ENCODE results near the gene CLDN9. TPM values are rescaled to one million over a fixed set of nuclear protein-coding genes. Genes with fewer than 3 reads are reported as not detected.
A peak's percentile ranks its signal among the peaks of the same experiment; 100 is the strongest.

Gene CLDN9
- polyA plus RNA-seq, 1 donor = 2.0 TPM

DNA sequence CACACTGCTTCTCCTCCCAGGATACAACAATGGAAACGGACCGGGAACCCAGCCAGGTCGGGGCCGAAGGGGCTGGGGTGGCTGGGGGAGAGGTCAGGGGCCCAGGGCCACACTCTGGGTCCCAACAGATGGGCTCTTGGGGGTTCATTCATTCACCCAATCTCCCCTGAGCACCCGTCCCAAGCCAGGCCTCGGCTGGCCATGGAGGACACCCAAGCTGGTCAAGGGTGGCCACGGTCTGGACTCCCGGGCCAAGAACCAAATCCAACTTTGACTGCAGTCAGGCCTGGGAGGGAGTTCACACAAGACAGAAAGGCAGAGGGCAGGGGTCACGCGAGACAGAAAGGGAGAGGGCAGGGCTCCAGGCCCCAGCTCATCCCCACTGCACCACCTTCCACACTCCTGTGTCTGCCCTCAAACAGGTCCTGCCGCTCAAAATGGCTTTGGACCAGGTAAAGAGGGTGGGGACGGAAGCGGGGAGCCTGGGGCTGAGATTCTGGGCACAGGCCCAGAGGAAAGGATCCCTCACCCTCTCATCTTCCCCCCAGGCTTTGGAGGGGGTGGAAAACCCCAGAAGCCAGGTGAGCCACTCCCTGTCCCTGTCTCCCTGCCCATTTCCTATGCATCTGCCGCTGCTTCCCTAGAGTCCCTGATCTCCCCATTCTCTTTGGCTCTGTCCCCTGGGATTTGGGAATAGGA is 20.2 kb upstream of the CLDN9 start:
- no peak for DNase-seq

GRCh38 chr16:2996298-2996697 is 16.4 kb upstream of the CLDN9 start:
- no peak for DNase-seq

- DNase-seq = no peak
These were observed 12.8 kb upstream of the CLDN9 start for GRCh38 chr16:2999929-3000328.

- no peak for DNase-seq
These were observed 12.2 kb upstream of the CLDN9 start for GRCh38 chr16:3000540-3000939.

GRCh38 chr16:3001316-3001715 is 11.4 kb upstream of the CLDN9 start:
- DNase-seq = no peak

DNA sequence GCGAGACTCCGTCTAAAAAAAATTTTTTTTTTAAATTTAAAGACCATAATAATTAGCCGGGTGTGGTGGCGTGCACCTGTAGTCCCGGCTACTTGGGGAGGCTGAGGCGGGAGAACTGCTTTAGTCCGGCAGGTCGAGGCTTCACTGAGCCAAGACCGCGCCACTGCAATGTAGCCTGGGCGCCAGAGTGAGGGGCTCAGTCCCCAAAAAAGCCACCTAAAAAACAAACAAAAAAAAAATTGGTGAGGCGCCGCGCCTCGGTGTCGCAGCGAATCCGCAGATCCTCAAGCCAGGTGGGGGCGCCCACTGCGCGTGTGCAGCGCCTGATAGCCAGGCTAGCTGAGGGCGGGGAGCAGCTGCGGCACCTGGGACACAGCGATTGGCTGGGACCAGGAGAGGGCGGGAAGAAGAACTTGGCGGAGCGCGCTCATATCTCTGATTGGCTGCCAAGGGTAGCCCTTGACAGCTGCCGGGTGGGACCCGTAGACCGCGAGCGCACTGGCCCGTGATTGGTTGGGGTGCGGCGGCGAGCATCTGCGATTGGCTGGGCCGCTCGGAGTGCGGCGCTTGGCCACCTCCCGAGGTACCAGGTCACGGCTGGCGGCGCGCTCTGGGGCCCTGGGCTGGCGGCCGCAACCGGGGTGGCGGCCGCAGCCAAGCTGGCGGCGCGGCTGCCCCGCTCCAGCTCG is 9.0 kb upstream of the CLDN9 start:
- peak; percentile 96 for DNase-seq

- no peak for DNase-seq
These were observed 8.4 kb upstream of the CLDN9 start for GRCh38 chr16:3004319-3004718.

DNA sequence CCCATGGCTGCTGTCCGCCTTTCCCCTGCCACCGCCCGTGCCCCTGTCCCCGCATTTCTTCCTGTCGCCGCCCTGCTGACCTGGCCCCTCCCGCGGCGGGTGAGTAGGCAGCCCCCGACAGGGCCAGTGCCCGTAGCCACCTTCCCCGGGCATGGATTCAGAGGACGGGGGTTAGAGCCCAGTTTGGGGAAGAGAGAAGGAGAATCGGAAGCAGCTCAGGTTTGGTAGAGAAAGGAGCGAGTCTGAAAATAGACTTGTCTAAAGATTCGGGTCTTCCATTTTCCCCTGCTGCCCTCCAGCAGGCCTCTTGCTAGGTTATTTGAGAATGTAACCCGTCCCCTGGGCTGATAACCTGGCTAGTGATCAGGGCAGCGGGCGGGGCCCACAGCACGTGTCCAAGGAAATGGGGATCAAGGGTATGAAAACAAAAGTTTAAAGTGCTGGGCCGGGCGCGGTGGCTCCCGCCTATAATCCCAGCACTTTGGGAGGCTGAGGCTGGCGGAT is 7.9 kb upstream of the CLDN9 start:
- no peak for DNase-seq

DNA sequence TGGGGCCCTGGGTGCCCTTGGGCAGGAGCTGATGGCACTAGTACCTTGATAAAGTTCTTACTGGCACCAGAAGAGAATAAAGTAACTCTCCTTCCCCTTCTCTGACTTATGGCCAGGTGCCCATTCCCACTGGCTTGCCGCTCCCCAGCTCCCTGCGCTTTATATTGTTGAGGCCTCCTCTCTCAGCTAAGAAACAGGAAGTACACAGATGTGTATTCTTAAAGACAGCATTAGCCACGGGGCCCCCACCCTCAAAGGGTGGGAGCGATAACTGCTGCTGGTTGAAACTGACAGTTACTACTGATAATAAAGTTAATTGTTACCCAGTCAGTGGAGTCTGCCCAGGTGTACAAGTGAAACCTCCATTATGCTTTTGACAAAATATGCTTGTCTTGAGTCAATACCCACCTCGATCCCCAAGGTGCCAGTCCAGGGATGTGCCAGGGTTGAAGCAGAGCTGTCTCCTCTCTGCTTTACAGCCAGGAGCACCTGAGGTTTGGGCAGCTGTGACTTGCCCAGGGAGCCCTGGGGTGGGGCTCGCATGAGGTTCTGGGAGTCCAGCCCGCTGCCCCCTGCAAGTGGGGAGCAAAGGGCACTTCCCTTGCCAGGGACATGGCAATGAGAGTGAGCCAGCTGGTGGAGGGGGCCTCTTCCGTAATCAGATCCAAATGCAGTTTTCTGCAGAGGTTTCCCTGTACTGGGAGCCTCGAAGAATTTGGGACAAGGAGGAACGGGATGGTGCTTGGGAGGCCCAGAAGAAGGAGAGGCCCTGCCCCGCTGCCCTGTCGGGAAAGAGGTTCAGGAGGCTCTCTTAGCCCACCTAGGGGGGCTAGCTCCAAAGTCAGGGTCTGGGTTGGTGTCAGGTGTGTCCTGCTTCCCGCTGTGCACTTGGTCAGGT is 5.4 kb upstream of the CLDN9 start:
- DNase-seq = no peak

DNA sequence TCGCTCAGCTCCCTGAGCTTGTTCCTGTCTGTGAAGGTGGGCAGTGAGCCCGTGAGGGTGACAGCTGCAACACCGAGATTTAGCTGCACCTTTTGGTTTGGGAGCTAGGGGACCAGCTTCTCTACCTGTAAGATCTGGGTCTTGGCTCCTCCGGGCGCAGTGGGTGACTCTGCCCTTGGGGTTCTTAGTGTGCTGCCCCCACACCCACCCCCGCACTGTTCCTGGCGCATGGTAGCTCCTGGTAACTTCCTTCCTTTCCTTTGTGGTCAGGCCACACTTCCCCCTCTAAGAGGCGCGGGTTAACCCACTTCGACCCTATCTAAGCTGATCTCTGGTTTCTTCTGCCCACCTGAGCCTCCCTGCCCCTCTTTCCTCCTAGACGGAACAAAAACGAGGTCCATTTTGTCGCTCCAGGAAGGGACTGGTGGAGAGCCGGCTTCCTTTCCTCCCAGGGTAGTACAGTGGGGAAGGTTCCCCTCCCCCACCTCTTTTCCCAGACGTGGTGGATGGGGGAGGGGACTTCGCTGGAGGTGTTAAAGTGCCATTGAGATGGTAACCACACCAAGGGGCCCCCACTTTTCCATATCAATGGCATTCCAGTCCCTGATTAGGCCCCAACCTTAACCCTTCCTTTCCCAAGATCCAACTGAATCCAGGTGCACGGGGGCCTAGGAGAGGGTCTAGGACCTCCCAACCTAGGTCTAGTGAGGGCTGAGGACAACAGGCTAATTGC is 4.6 kb upstream of the CLDN9 start:
- no peak for DNase-seq

DNA sequence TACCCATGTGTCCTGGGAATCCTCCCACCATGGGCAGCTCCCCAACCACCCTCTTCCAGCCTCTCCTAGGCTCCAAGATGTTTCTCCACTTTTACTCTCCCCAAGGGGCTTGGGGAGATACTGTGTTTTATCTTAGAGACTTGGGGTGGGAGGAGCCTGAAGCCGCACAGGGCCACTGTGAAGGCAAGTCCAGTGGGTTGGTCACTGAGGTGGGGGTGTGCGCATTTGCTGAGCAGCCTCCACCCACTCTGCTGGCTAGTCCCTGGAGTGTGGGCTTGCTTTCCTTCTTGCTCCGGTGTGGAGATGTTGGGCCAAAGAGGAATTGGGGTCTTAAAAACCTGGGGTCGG is 4.1 kb upstream of the CLDN9 start:
- DNase-seq = no peak

GRCh38 chr16:3009568-3010390 is 2.9 kb upstream of the CLDN9 start:
- DNase-seq = peak; percentile 81

DNA sequence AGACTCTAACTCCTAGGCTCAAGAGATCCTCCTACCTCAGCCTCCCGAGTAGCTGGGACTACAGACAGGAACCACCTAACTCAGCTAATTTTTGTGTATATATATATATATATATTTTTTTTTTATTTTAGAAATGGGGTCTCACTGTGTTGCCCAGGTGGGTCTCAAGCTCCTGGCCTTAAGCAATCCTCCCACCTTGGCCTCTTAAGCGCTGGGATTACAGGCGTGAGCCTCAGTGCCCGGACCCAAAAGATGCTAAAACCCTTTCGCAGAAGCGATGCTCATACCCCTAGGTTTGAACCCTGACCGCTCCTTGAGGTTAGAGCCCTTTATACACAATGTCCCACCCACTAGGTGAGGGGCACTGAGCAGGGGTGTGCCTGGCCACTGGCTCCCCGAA is 2.2 kb upstream of the CLDN9 start:
- DNase-seq = no peak

DNA sequence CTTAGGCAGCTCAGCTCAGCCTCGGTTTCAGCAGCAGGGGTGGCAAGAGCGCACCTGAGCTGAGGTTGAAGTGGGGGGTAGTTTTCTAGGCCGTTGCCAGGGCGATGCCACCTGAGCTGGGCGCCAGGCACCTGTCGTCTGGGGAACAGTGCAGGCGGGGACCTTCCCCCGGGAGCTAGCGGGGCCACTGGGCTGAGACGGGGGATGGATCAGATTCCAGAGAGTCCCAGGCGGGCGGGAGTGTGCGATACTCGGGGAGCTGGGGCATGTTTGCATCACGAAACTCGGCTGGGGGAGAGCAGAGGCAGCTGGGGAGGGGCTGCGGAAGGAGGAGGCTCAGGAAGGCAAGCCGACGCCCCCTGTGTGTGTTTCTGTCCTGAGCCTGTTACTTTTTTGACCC is 477 bp upstream of the CLDN9 start:
- DNase-seq = peak; percentile 77

DNA sequence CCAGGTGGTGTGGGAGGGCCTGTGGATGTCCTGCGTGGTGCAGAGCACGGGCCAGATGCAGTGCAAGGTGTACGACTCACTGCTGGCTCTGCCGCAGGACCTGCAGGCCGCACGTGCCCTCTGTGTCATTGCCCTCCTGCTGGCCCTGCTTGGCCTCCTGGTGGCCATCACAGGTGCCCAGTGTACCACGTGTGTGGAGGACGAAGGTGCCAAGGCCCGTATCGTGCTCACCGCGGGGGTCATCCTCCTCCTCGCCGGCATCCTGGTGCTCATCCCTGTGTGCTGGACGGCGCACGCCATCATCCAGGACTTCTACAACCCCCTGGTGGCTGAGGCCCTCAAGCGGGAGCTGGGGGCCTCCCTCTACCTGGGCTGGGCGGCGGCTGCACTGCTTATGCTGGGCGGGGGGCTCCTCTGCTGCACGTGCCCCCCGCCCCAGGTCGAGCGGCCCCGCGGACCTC is 798 bp downstream of the CLDN9 start:
- DNase-seq = no peak

DNA sequence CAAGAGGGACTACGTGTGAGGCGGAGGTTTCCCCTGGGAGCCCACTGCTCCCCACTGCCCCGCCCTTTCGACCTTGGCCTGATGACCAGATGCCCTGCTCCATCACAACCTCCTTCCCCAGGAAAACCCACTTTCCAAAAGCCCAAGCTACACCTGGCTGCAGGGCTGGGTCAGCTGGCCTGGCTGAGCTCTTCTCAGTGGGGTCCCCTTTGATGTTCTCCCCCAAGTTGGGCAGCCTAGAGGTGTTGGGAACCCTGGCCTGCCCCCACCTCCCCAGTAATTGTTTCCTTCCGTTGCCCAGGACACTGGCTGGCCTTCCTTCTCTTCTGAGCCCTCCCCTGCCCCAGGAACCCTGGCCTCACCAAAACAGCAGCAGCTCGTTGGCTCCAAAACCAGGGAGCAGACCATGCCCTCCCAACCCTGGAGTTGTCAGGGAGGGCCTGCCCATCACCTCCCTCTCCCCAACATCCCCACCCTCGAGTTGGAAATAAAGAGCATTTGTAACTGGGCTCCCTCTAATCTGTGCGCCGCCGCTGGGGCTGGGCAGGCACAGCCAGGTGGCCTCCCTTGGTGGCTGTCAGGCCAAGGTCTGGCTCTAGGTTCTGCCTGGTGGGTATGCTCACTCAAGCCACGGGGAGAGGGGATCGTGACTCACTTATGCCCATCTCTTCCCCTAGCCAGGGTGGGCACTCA is 1.4 kb downstream of the CLDN9 start:
- no peak for DNase-seq

DNA sequence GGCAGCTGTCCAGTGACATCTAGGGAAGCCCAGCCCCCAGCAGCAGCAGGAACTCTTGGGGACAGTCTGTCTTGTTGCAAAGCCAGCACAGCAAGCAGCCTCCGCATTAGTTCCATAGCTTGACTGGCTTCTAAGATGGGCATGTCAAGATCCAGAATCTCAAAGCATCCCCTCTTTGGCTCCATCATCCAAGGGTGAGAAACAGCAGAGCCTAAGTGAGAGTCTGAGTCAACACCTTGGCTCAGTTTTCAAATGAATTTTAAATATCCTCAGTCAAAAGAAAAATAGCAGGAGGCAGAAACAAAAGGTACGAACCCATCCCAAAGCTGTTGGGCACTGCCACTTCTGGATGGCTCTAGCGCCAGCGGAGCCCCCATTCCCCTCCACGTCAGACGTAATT is 2.2 kb downstream of the CLDN9 start:
- no peak for DNase-seq

DNA sequence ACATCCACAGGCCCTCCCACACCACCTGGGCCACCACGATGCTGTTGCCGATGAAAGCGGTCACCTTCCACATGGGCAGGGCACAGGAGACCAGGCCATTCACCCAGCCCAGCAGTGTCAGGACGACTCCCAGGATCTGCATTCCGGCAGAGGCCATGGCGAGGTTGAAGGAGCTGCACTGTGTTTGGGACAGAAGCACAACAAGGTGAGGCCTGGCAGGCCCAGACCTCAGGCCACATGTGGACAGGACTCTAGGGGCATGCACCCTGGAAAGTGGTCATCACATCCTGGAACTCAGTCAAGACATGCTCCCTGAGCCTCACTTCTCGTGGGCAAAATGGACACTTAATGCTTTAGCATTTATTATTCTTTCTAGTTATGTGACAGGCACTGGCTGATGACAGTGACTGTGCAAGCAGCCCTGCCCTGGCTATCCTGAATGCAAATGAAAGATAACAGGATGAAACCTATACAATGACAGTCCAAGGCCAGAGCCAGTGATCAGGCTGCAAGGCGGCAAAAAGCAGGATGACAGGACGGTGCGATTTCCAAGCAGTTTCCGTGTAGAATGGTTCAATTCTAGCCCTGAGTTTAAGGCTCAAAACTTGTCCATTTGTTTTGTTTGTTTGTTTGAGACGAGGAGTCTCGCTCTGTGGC is 3.3 kb downstream of the CLDN9 start:
- DNase-seq = no peak

GRCh38 chr16:3017344-3017743 is 4.6 kb downstream of the CLDN9 start:
- DNase-seq = no peak
